ENCODE results near the gene TVP23A.
"Not testable (repeated sequence)": the region's sequence is repeated elsewhere in the genome, so short reads cannot be mapped to it uniquely, and the experiment has no call there.

TVP23A gene

DNA sequence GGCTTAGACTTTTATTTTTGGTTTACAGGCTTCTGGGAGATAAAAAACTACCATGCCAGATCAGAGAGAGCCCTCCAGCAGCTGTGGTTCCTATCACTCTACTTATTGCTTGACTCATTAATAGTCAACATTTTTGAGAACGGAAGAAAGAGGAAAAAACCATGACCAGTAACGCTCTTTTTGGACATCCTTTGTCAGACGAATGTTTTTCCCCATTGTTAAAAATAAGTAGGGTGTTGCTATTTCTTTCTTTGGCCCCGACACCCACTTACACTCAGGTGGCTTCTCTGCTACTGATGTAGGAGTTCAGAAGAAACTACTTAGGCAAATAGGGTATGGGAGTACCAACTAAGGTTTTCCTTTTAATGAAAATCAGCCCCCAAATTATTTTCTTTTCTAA is 27.5 kb downstream of the TVP23A start:
- DNase-seq = no peak

DNA sequence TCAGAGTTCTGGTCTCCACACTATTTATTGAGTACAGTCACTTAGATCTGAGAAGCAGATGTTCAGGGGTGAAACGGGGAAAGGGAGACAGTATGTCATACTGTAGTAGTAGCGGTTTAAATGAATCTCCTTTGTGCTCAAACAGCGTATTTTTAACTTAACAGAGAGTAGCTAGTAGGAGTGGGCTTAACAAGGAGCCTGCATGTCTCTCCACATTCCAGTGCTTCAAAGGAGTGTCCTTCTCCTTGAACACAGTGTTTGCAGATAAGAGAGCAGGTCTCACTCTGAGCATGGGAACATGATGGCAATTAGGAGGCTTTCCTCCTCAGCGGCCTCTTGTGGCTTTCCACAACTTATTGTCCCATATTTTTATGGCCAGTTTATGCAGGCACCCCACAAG is 30.0 kb downstream of the TVP23A start:
- not testable (repeated sequence) for DNase-seq

DNA sequence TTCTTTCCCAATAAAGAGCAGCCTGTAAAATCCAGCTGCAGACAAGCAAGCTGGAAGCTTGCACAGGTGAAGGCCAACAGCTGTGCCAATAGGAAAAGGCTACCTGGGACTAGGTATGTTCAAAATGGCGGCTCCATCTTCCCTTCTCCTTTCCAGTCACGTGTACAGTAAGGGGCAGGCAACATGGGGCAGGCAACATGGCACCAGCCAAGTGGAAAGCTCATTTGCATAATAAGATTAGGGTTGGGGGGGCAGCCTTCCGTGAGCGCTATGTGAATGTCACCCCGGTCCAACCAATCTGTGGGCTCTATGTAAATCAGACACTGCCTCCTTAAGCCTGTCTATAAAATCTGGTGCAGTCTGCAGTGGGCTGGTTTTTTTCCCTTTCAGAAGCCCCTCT is 31.3 kb downstream of the TVP23A start:
- peak; percentile 75 for DNase-seq

DNA sequence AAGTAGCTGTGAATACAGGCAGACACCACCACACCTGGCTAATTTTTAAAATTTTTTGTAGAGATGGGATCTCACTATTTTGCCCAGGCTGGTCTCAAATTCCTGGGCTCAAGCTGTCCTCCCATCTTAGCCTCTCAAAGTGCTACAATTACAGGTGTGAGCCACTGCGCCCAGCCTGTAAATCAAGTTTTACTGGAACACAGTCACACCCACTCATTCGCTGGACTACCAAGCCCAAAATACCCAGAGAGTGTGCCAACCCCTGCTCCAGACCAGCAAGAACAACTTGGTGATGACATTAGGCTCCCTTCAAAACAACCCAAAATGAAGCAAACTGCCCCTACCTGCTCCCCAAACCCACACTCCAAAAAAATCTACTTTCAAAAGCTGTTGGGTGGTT is 36.0 kb downstream of the TVP23A start:
- no peak for DNase-seq

DNA sequence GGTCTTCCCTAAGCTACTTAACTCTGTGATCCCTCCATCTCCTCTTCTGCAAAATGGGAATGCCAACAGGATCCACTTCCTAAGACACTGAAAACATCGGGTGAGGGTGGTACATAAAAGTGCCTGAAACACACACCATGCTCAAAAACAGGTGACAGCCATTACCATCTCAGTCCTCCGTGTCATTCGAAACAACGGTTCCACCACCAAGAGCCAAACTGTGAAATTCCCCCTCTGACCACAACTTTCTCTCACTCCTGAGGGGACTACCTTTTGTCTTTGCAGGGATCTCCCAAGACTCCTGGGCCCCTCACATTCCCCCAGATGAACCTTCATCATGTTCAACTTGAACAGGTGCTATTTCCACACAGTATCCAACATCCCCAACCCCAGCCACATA is 38.0 kb downstream of the TVP23A start:
- no peak for DNase-seq

DNA sequence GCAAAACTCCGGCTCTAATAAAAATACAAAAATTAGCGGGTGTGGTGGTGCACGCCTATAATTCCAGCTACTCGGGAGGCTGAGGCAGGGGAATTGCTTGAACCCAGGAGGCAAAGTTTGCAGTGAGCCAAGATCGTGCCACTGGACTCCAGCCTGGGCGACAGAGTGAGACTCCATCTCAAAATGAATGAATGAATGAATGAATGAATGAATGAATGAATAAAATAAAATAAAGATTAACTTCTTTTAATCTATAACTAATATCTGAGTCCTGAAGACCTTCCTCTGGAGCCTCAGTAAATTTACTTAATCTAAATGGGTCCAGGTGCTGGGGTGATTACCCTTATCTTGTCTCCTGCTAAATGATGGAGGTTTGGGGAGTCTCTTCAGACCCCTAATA is 38.7 kb downstream of the TVP23A start:
- not testable (repeated sequence) for DNase-seq

DNA sequence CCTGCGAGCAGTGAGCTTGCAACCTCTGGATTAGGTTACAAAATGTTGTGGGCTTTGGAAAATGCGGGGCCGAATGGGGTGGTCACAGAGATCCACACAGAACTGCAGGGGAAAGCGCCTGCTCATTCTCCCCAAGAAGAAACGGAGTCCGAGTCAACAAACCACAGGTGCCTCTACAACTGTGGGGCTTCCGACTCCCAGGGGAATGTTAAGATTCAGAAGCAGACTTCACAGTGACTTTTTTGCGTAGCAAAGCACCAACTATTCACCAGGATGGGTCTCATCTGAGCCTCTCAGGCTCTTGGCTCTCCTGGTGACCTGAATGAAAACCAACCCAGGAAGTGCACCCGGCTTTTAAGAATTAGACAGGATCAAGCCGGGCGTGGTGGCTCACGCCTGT is 41.2 kb downstream of the TVP23A start:
- no peak for DNase-seq

DNA sequence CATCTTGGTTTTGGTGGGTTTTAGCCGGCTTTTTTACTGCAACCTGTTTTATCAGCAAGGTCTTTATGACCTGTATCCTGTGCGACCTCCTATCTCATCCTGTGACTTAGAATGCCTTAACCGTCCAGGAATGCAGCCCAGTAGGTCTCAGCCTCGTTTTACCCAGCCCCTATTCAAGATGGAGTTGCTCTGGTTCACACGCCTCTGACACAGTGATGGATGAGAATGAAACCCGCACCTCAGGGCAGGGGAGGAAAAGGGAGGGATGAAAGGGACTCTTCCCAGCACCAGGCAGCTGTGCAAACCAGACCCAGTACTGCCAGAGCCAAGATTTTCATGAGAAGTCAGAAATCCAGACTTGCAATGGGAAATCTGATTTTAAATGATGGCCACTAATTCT is 41.7 kb downstream of the TVP23A start:
- not testable (repeated sequence) for DNase-seq

DNA sequence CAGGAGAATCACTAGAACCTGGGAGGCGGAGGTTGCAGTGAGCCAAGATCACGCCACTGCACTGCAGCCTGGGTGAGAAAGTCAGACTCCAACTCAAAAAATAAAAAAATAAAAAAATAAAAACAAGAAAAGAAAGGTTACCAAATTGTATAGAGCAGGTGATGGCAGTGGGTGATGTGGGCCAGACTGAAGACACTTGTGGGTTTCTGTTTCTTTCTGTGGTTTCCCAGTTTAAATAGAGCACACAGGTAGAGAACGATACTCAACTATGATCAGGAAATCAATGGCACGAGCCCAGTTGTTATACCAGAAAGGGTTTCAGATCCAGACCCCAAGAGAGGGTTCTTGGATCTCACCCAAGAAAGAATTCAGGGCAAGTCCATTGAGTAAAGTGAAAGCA is 42.3 kb downstream of the TVP23A start:
- no peak for DNase-seq

DNA sequence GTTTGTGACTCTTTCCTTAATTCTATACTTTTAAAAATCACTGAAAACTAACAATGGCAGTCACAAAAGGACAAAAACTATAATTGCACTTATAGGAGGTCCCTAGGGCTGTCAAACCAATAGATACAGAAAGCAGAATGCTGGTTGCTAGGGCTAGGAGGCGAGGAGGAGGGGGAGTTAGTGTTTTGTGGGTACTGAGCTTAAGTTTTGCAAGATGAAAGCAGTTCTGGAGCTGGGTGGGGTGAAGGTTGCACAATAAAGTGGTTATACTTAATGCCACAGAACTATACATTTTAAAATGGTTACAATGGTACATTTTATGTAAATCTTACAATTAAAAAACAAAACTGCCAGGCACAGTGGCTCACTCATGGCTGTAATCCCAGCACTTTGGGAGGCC is 47.7 kb downstream of the TVP23A start:
- no peak for DNase-seq

DNA sequence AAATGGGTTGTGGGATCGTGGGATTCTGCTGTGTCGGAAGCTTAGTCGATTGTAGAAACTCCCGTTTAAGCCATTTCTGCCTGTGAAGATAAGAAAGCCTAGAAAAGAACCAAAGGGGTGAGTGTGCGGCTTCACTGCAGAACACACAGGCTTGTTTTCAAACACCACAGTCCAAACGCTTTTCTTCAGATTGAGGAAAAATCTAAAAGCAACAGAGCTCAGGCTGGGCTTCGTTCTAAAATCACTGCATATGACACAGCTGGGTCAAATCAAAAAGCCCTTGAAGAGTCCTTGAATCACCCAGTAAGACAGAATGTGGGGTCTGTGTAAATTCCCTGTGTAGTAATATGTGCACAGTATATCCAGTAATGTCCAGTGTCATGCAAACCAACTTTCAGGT is 49.2 kb downstream of the TVP23A start:
- no peak for DNase-seq

DNA sequence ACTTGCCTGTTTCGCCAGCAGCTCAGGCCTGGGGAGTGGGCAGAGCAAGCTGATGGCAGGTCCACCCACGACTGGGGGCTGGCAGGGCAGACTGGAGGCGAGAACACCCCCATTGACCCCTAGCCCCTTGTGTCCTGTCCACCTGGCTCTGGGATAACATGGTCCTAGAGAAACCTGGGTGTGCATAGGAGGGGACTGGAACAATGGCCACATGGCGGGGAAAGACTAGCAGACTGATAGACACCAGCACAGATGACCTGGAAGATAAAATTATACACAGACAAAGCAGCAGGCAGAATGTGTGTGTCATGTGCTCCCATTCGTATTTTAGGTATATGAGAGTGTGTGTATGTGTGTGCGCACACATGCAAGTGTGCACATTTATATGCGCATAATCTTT is 51.5 kb downstream of the TVP23A start:
- no peak for DNase-seq

DNA sequence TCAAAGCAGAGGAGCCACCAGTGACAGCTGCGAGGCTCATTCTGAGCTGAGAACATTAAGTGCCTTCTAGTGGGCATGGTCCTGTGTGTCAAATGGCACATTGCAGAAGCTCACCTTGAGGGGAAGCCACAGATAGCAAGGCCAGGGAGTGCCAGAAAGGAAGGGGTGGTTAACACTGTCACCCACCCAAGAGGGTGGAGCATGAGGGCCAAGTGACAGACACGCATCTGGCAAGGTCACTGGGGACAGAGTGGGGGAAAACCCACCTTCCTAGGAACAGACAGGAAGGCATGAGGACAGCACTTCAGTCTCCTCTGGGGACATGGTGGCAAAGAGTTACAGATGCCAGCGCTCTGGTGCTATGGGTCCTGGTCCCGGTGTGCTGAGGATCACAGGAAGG is 52.8 kb downstream of the TVP23A start:
- no peak for DNase-seq

DNA sequence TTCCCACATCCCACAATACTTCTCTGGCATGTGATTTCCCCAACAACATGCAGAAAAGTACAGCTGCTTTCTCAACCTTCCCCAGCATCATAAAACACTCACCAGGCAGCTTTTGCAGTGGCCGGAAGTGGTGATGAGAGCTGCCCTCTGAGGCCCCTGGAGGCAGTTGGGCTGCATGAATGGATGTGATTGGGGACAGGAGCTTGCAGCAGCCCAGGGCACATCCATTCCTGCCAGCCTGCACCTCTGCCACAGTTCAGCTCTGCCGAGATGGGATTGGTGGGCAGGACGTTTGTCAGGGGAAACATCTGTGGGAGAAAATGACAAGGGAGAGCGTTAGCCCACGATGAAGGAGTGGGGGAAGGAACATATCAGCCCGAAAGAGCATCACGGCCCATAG is 55.1 kb downstream of the TVP23A start:
- DNase-seq = no peak

DNA sequence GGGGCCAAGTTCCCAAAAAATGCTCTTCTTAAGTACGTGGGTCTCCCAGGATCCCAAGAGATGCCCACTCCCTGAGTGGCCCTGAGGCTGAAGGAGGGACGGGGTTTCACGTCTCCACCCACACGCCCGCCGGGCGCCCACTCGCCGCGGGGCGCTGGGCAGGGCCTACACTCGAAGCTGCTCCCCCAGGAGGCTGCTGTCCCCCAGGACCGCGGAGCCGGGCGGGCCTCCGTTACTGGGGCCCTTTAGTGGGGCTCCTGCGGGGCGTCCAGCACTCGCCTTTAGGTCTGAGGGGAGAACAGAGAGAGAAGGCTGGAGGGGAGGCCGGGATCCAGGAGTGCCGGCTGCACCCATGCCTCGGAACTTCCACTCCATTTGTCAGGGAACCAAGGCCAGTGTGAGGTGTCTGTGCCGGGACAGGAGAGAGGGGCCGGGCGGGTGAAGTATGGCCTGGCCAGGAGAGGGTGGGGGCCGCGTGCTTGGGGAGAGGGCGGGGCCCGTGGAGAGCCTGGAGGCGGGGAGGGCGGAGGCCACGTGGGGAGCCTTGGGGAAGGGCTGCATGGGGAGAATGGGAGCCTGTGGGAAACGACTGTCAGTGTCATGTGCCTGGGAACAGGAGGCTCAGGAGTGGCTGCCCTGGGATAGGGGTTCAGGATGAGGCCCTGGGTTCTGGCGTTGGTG is 56.1 kb downstream of the TVP23A start:
- DNase-seq = no peak

DNA sequence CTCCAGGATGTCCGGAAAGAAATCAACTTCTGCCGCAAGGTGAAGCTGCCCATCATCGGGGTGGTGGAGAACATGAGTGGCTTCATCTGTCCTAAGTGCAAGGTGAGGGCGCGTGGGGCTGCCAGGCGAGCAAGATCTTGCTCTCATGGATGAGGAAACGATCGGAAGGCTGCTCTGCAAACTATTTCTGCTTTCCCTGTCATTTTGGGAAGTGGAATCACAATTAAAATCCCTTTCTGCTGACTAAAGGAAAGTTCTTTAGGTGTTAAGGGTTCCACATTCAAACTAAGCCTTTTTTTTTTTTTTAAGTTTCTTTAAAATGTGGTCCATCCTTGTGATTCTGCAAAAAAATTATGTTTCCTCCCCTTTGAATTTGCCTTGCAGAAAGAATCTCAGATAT is 57.2 kb downstream of the TVP23A start:
- DNase-seq = no peak

DNA sequence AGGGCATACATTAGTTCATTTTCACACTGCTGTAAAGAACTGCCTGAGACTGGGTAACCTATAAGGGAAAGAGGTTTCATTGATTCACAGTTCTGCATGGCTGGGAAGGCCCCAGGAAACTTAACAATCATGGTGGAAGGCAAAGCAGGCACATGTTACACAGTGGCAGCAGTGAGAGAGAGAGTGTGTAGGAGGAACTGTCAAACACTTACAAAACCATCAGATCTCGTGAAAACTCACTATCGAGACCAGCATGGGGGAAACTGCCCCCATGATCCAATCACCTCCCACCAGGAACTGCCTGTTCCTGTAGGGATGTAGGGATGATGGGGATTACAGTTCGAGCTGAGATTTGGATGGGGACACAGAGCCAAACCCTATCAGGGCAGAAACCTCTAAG is 57.7 kb downstream of the TVP23A start:
- DNase-seq = no peak

DNA sequence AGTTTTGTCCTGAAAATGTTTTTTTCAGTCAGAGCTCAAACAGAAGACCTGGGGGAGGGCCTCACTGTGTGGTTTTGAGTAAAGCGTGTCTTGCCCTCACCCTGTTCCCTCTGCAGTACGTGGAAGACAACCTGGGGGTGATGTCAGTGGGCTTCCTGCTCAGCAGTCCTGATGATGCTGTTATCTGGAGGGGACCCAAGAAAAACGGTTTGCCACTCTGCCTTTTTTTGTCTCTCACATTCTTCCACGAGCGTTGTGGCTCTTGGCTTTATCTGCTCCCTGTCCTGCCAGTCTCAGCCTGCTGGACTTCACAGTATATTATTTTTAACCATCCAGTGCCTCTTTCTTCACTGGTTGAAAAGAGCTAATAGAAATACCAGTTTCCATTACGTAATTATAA is 62.0 kb downstream of the TVP23A start:
- DNase-seq = no peak

DNA sequence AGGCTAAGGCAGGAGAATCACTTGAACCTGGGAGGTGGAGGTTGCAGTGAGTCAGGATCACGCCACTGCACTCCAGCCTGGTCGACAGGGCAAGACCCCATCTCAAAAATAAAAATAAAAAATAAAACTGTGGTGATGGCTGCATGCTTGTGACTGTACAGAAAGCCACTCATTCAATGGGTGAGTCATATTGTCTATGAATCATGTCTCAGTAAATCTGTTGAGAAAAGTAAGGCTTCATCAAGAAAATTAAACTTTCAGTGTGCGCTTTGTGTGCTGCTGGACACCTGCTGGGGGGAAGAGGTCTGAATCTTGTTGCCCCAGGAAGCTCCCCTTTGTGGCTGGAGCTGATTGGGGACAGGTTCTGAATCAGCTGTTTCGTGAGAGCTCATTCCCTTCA is 63.7 kb downstream of the TVP23A start:
- no peak for DNase-seq

DNA sequence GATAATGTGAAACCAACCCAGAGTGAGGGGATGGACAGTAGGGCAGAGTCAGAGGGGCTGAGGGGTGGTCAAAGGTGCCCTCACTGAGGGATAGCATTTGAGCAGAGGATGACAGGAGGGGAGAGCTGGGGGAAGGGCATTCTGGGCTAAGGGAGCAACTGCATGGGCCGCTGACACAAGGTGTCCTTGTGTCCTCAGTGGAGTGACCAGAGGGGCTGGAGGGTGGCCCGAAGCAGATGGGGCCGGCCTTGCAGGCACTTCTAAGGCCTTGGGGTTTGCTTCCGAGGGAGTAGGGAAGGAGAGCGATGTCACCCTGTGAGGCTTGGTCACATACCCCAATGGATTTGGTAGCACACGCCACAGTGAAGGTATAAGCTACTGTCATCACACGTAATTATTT is 64.9 kb downstream of the TVP23A start:
- DNase-seq = no peak

DNA sequence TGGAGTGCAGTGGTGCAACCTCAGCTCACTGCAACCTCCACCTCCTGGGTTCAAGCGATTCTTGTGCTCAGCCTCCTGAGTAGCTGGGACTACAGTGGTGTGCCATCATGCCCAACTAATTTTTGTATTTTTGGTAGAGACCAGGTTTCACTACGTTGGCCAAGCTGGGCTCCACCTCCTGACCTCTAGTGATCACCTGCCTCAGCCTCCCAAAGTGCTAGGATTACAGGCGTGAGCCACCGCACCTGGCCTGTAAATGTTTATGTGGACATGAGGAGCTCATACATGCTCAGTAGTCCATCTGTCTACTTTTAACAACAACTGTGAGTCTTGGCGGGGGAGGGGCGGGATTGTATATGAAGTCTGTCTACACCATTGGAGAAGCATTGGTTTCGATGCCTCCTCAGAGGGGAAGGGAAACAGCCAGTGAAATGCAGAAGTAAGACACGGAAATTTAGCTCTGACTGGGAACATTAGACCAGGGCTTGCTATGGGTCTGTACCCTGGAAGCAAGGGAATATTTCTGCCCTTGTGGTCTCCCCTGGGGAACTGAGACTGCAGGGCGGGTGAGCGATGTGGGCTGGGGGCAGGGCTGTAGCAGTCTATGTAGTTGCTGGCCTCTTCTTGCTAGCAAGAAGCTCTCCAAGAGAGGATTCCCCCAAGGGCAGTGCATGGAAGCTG is 65.6 kb downstream of the TVP23A start:
- DNase-seq = peak; percentile 52

DNA sequence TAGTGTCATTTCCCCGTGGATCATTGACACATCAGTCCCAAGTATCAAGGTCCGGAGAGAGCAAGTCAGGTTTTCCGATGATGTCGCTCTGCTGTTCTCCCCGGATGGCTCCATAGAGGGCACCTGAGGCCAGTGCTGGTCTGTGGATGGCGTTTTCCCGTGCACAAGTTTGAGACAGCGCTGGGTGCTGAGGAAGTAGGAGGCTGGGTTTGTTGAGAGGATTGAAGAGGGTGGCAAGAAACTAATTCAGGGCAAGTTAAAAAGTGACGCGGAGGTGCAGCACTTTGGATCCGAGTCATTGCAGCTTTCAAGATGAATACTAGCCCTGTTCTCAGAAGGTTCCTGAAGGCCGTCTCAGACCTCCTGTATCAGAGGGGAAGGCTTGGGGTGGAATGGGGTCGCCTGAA is 67.3 kb downstream of the TVP23A start:
- no peak for DNase-seq

DNA sequence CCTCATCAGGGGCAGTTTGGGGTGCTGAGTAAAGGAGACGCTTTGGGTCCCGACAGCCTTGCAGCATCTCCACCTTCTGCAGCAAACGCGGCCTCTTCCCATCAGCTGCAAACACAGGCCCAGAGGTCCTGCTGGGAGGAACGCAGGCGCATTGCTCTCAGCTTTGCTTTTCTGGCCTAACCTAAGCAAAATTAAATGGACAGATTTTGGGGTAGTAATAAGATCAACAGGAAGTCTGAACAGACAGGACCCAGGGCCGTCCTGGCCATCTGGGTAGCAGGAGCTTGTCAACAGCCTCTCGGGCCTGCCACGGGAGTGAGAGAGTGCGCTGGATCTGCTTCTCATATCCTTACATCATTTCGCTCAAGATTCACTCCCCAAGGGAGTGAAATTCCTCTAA is 67.8 kb downstream of the TVP23A start:
- no peak for DNase-seq

DNA sequence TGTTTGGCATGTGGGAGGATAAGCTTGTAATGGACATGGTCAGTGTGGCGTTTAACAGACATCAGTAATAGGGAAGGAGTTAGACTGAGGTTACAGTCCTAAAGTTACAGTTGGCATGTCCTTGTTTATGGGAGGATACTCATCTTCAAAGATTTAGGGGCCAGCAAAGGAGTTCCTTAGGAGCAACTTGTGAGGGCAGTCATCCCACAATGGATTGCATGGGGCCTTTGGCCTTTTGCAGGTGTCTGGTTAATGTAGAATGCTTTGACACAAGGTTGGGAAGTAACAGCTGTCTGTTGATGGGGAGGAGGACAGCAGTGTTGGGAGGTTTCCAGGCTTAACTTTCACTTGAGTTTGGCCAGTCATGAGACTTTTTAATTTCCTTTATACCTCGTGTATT is 72.8 kb downstream of the TVP23A start:
- DNase-seq = no peak

DNA sequence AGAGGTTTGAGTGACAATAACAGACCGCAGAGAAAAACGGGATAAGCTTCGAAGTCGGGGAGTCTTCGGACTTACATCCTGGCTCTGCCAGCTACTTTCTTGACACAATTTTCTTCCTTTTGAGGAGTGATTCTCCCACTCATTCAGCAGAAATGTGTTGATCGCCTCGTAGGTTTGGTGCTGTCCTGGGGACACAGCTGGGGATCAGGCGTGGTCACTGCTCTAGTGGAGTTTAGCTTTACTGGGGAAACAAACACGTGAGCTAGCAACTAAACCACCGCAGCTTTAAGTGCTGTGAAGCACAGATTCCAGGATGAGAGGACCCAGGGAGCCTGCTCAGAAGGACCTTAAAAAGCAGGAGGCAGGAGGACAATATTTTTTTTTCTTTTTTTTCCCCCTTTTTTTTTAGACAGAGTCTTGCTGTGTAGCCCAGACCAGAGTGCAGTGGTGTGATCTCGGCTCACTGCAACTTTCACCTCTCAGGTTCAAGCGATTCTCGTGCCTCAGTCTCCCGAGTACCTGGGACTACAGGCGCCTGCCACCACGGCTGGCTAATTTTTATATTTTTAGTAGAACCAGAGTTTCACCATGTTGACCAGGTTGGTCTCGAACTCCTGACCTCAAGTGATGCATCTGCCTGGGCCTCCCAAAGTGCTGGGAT is 74.1 kb downstream of the TVP23A start:
- no peak for DNase-seq

Measured in NCI-H2171 treated with DMSO at 0.1 percent for 48 hours (cell line).